Left renal cortex interstitium (tissue), 4 donors: ENCODE data around the gene SCGB1D2. TPM values are rescaled to one million over a fixed set of nuclear protein-coding genes. Genes with fewer than 3 reads are reported as not detected.

Experiments
- DNase-seq, 4 donors: peaks; one replicate each; pipeline ENCODE4 v3.0.0-alpha.2; 2013; ENCODE audit warnings: low read depth in 4 of 4, low spot score in 2 of 4, missing footprints in 1 of 4
- polyA plus RNA-seq, 4 donors: library from polyadenylated mRNA; unstranded; fragments of 120-200 nt; gene quantifications; one replicate each; pipeline ENCODE4 v1.2.1, GENCODE V29; 2013; ENCODE audit not compliant: insufficient read length in 4 of 4

Gene SCGB1D2
- polyA plus RNA-seq, 4 donors, result 1.1 to 2.3 (median 1.4) TPM

GRCh38 chr11:62256281-62256680 is 14.2 kb downstream of the SCGB1D2 start:
- DNase-seq, result no peak

GRCh38 chr11:62260261-62260953 is 18.4 kb downstream of the SCGB1D2 start:
- no peak for DNase-seq

DNA sequence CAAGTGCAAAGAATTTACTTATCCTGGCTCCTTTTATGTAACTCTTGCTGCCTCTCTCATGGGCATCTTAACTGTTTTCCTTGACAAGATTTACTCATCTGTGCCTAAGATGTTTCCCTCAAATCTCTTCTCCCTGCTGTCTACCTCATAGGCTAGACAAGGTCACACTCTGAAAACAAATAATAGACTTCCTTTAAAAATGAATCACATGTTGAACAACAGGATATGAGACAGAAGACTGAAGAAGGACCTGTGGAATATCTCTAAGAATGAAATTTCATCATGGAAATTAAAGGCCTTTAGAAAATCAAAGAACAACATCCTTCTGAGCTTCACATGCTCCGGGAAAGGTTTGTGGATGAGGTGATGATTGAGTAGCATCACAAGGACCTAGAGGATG is 22.0 kb downstream of the SCGB1D2 start:
- DNase-seq, result no peak

DNA sequence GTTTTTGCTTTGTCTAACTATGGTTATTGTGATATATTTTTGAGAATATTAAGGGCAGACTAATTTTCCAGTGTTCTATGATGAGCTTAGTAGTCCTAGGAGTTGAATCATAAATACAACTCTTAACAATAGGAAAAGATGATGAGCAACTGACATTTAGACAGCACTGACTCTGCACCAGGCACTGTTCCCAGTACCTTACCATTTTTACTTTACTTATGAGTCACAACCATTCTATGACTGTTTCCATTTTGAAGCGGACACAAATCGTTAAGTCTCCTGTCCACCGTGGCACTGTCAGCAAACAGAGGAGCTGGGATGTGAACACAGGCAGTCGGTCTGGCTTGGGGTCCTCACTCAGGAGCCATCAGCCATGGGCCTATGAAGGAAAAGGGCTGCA is 24.5 kb downstream of the SCGB1D2 start:
- DNase-seq, result no peak

GRCh38 chr11:62267050-62267449 is 25.0 kb downstream of the SCGB1D2 start:
- no peak for DNase-seq

DNA sequence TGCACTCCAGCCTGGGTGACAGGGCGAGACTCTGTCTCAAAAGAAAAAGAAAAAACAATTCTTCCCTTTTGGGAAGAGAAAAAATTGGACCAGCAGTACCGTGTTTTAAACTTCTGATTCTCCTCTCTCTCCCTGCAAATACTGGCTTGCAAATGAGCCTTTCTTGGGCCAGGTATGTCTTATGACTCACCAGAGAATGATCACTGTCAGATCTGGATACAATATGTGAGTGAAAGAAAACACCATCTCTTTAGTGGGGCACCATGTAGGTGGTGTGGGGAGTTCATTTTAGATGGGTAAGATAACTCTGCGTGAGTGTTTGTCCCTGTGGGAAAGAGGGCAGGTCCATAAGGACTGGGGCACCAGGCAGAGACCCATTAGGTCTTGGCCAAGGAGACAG is 25.5 kb downstream of the SCGB1D2 start:
- no peak for DNase-seq

GRCh38 chr11:62269654-62270278 is 27.7 kb downstream of the SCGB1D2 start, which contains the start of gene SCGB2A2:
SCGB2A2 (plus strand) TSS chr11:62270158; CDS start chr11:62270217, 59 bp downstream.
- no peak for DNase-seq

DNA sequence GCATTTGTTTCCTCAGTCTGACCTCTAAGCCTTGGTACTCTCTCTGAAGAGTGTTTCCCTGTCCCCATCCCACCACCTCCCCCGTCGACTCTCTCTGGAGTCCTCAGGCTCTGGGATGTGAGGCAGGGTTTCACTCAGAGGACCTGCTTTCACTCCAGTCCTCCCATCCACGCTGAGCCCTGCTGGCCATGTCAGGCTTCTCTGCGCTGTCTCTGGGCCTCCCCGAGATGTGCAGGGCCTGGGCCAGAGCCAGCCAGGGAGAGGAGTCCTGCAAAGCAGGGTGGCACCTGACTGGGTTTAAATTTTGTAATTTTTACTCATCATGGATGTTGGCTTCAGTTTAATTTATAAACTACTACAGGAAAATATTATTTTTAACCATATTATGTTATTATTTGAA is 31.2 kb downstream of the SCGB1D2 start:
- no peak for DNase-seq

- DNase-seq, result no peak
Observed at GRCh38 chr11:62273789-62274275, 31.8 kb downstream of the SCGB1D2 start.

DNA sequence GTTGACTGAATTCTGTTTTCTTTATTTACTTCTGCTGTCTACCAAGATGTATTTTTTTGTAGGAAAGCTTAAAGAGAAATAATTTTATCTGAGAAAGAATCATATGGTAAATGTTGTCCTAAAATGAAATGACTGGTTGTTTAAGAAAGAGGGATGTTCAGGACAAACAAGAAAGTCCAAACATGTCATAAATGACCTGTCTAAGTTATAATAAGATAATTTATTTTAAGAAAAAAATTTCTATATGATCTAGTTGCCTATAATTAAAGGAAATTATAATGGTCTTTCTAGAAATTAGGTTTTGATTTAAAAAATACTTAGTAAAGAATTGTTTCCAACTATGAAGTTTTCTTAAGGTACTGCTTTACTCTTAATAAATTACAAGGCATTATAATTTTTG is 38.4 kb downstream of the SCGB1D2 start:
- no peak for DNase-seq

Other genes with a start within 250 kb of the SCGB1D2 start
- gene INCENP, start 118.2 kb upstream of the SCGB1D2 start, polyA plus RNA-seq, result 10 to 100 TPM; 31.6 to 42.7 (median 39.0) TPM
- not detected for gene SCGB1D1, start 52.0 kb upstream of the SCGB1D2 start, polyA plus RNA-seq
- gene SCGB2A1, start 33.6 kb upstream of the SCGB1D2 start, polyA plus RNA-seq, result under 1 TPM in 2 of 4 donors, not detected in 2; 0.30 to 0.71 TPM
- not detected for gene SCGB2A2, start 27.9 kb downstream of the SCGB1D2 start, polyA plus RNA-seq
- not detected for gene SCGB1D4, start 56.8 kb downstream of the SCGB1D2 start, polyA plus RNA-seq
- 10 to 100 TPM; 43.2 to 74.6 (median 55.0) TPM for gene ASRGL1, start 95.2 kb downstream of the SCGB1D2 start, polyA plus RNA-seq
- not detected for gene SCGB1A1, start 176.8 kb downstream of the SCGB1D2 start, polyA plus RNA-seq